Ishikawa (cell line): ENCODE results near the gene LONRF3.

Experiments
- CEBPB ChIP-seq: IDR thresholded peaks from 2 replicates; pipeline ENCODE4 v1.6.1; 2012
- CREB1 ChIP-seq: IDR thresholded peaks from 2 replicates; pipeline ENCODE4 v1.6.1; 2012; ENCODE audit warnings: low read depth
- EGR1 ChIP-seq: IDR thresholded peaks from 2 replicates; pipeline ENCODE4 v1.6.1; 2012
- EP300 ChIP-seq: IDR thresholded peaks from 2 replicates; pipeline ENCODE4 v1.6.1; 2012; ENCODE audit warnings: borderline replicate concordance
- FOXM1 ChIP-seq: IDR thresholded peaks from 2 replicates; pipeline ENCODE4 v1.6.1; 2012; ENCODE audit warnings: low read depth, borderline replicate concordance
- NFIC ChIP-seq: IDR thresholded peaks from 2 replicates; pipeline ENCODE4 v1.6.1; 2012
- RAD21 ChIP-seq: IDR thresholded peaks from 2 replicates; pipeline ENCODE4 v1.6.1; 2012; ENCODE audit warnings: low read depth
- TAF1 ChIP-seq: IDR thresholded peaks from 2 replicates; pipeline ENCODE4 v1.6.1; 2012; ENCODE audit warnings: low read depth, mild to moderate bottlenecking
- TCF12 ChIP-seq: IDR thresholded peaks from 2 replicates; pipeline ENCODE4 v1.6.1; 2012; ENCODE audit warnings: low read depth
- TEAD4 ChIP-seq: IDR thresholded peaks from 2 replicates; pipeline ENCODE4 v1.6.1; 2012
- USF1 ChIP-seq: IDR thresholded peaks from 2 replicates; pipeline ENCODE4 v1.6.1; 2012
- YY1 ChIP-seq: IDR thresholded peaks from 2 replicates; pipeline ENCODE4 v1.6.1; 2012; ENCODE audit warnings: low read depth
- ZBTB7A ChIP-seq: IDR thresholded peaks from 2 replicates; pipeline ENCODE4 v1.6.1; 2012; ENCODE audit warnings: low read depth
- TF ChIP-seq, protein P1 (sequence below): IDR thresholded peaks from 2 replicates; pipeline ENCODE4 v1.6.1; 2012
- TF ChIP-seq, protein P2 (sequence below): IDR thresholded peaks from 2 replicates; pipeline ENCODE4 v1.6.1; 2012; ENCODE audit warnings: low read depth, mild to moderate bottlenecking

Gene LONRF3

GRCh38 chrX:118980761-118981160 lies 6.3 kb downstream of the LONRF3 start:
- TF ChIP-seq RAD21, result no peak

DNA sequence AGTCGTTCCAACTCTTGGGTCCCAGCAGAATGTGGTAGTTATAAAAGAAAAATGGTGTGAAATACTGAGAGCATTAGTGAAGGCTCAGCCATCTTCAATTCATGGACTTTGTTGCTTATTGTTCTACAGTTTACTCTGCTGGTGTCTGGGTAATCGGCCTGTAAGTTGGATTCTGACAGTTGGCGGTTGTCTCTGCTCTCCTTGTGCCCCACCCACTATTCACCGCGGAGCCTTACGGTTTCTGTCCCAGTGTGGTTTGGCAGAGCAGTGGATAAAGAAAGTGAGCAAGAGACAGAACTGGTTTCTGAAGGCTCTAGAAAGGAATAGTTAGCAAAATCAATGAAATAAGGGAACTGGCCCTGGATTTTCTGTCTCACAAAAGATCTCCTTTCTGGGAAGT lies 9.1 kb downstream of the LONRF3 start:
- TF ChIP-seq ZBTB7A (no peak), TCF12 (no peak), NFIC (no peak), TEAD4 (no peak), USF1 (no peak), EP300 (no peak), EGR1 (no peak), CREB1 (no peak), FOXM1 (no peak), TAF1 (no peak), YY1 (no peak), RAD21 (no peak), CEBPB (no peak)
- TF ChIP-seq, protein P1, sequence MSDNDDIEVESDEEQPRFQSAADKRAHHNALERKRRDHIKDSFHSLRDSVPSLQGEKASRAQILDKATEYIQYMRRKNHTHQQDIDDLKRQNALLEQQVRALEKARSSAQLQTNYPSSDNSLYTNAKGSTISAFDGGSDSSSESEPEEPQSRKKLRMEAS, result no peak
- TF ChIP-seq, protein P2, sequence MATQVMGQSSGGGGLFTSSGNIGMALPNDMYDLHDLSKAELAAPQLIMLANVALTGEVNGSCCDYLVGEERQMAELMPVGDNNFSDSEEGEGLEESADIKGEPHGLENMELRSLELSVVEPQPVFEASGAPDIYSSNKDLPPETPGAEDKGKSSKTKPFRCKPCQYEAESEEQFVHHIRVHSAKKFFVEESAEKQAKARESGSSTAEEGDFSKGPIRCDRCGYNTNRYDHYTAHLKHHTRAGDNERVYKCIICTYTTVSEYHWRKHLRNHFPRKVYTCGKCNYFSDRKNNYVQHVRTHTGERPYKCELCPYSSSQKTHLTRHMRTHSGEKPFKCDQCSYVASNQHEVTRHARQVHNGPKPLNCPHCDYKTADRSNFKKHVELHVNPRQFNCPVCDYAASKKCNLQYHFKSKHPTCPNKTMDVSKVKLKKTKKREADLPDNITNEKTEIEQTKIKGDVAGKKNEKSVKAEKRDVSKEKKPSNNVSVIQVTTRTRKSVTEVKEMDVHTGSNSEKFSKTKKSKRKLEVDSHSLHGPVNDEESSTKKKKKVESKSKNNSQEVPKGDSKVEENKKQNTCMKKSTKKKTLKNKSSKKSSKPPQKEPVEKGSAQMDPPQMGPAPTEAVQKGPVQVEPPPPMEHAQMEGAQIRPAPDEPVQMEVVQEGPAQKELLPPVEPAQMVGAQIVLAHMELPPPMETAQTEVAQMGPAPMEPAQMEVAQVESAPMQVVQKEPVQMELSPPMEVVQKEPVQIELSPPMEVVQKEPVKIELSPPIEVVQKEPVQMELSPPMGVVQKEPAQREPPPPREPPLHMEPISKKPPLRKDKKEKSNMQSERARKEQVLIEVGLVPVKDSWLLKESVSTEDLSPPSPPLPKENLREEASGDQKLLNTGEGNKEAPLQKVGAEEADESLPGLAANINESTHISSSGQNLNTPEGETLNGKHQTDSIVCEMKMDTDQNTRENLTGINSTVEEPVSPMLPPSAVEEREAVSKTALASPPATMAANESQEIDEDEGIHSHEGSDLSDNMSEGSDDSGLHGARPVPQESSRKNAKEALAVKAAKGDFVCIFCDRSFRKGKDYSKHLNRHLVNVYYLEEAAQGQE, result no peak

- no peak for TF ChIP-seq USF1
- TF ChIP-seq RAD21, result no peak
- no peak for TF ChIP-seq TEAD4
- TF ChIP-seq, protein P2, result no peak
These were observed 14.5 kb downstream of the LONRF3 start for GRCh38 chrX:118988911-118989310.

- TF ChIP-seq NFIC, result no peak
- no peak for TF ChIP-seq CEBPB
- TF ChIP-seq TCF12, result no peak
- no peak for TF ChIP-seq RAD21
- TF ChIP-seq USF1, result no peak
These were observed 15.5 kb downstream of the LONRF3 start for GRCh38 chrX:118989886-118990285.

GRCh38 chrX:118990512-118991227 lies 16.3 kb downstream of the LONRF3 start:
- TF ChIP-seq TEAD4, result no peak
- TF ChIP-seq RAD21, result no peak
- no peak for TF ChIP-seq EGR1
- TF ChIP-seq CREB1, result no peak
- TF ChIP-seq CEBPB, result no peak
- no peak for TF ChIP-seq NFIC
- no peak for TF ChIP-seq EP300
- no peak for TF ChIP-seq YY1
- no peak for TF ChIP-seq TAF1
- TF ChIP-seq, protein P1, result no peak
- TF ChIP-seq USF1, result no peak

GRCh38 chrX:119003462-119003861 lies 29.0 kb downstream of the LONRF3 start:
- TF ChIP-seq CREB1 (no peak), ZBTB7A (no peak), TEAD4 (no peak), EP300 (no peak)
